Endothelial cell of umbilical vein (primary cell): ENCODE measurements around the gene HOXC11. TPM values are rescaled to one million over a fixed set of nuclear protein-coding genes. Genes with fewer than 3 reads are reported as not detected.

Experiments used
- BruUV-seq: library from RNA; stranded (reverse); fragments of 400-500 nt; replicated peaks from 2 replicates; lab custom pipeline; 2021; lab: Mats Ljungman, UMichigan
- CTCF ChIA-PET: fragments of 300-600, 350-600 bp; sonication (Branson Sonifier 250); formaldehyde crosslinking; loops from one replicate; lab custom pipeline; 2021; ENCODE audit warnings: antibody characterized with exemption, inconsistent platforms; lab: Charles Lee
- POLR2A ChIA-PET: fragments of 300-600, 350-600 bp; sonication (Branson Sonifier 250); formaldehyde crosslinking; loops from one replicate; lab custom pipeline; 2021; ENCODE audit warnings: antibody characterized with exemption, inconsistent platforms; lab: Charles Lee
- DNase-seq: peaks from one replicate; pipeline ENCODE4 v3.0.0-alpha.2; 2011; ENCODE audit warnings: low read depth, low spot score
- FAIRE-seq: peaks from 2 replicates; lab custom pipeline; 2011; peaks lifted over from hg19 to GRCh38; lab: Jason Lieb, UNC
- H2AFZ ChIP-seq: 2 replicates; pipeline ENCODE4 v1.6.0; 2012; ENCODE audit warnings: low read depth, low read length, control low read depth, inconsistent platforms
- H3K27ac ChIP-seq: 2 replicates; pipeline ENCODE4 v1.5.1; 2011; ENCODE audit warnings: low read depth, mild to moderate bottlenecking, control low read depth, low read length, moderate library complexity; ENCODE audit not compliant: insufficient read depth
- H3K27me3 ChIP-seq, 2 experiments: 2 replicates each; pipeline versions ENCODE4 v1.6.0 to v1.6.1; 2011; ENCODE audit warnings: low read length in 2 of 2, mixed read lengths in 1 of 2; ENCODE audit not compliant: control insufficient read depth in 2 of 2, insufficient read depth in 2 of 2
- H3K36me3 ChIP-seq, 2 experiments: 2 replicates in 1 of 2; 3 replicates in 1 of 2; pipeline ENCODE4 v1.5.1; 2011; ENCODE audit warnings: low read length in 2 of 2, mild to moderate bottlenecking in 1 of 2, moderate library complexity in 1 of 2; ENCODE audit not compliant: control insufficient read depth in 2 of 2, insufficient read depth in 2 of 2; ENCODE audit errors: extremely low read depth in 1 of 2
- H3K4me1 ChIP-seq: 3 replicates; pipeline ENCODE4 v1.5.1; 2011; ENCODE audit warnings: mild to moderate bottlenecking, low read length; ENCODE audit not compliant: control insufficient read depth, insufficient read depth; ENCODE audit errors: extremely low read depth
- H3K4me2 ChIP-seq: 2 replicates; pipeline ENCODE4 v1.6.1; 2011; ENCODE audit warnings: low read length, control low read depth, mixed read lengths; ENCODE audit not compliant: insufficient read depth
- H3K4me3 ChIP-seq, 3 experiments: fragments of 200-600 bp in 1 of 3; sonication (generic), shearing (Covaris generic) in 1 of 3; replicated peaks in 1 of 3; 2 replicates each; pipeline ENCODE4 v1.5.1; 2011 to 2016; ENCODE audit warnings: control low read depth in 3 of 3, low read length in 3 of 3, mild to moderate bottlenecking in 2 of 3, inconsistent platforms in 1 of 3, low read depth in 1 of 3, moderate library complexity in 1 of 3; ENCODE audit not compliant: insufficient read depth in 1 of 3
- H3K79me2 ChIP-seq: 2 replicates; pipeline ENCODE4 v1.6.0; 2012; ENCODE audit warnings: low read length, inconsistent platforms; ENCODE audit not compliant: control insufficient read depth, insufficient read depth
- H3K9ac ChIP-seq: replicated peaks from 2 replicates; pipeline ENCODE3; 2011; ENCODE audit warnings: low read length, control low read depth; ENCODE audit not compliant: insufficient read depth; ENCODE audit errors: extremely low read depth
- H3K9me1 ChIP-seq: replicated peaks from 3 replicates; pipeline ENCODE4 v1.6.0; 2011; ENCODE audit warnings: mild to moderate bottlenecking, low read length; ENCODE audit not compliant: control insufficient read depth, insufficient read depth; ENCODE audit errors: extremely low read depth
- H3K9me3 ChIP-seq: replicated peaks from 2 replicates; pipeline ENCODE4 v1.5.1; 2012; ENCODE audit warnings: low read length, inconsistent platforms; ENCODE audit not compliant: control insufficient read depth, insufficient read depth
- H4K20me1 ChIP-seq: replicated peaks from 2 replicates; pipeline ENCODE3; 2011; ENCODE audit warnings: mild to moderate bottlenecking, low read length; ENCODE audit not compliant: control insufficient read depth, insufficient read depth; ENCODE audit errors: extremely low read depth
- CTCF ChIP-seq, 2 donors: IDR thresholded peaks; 1 replicate in 1 of 2; 2 replicates in 1 of 2; pipeline ENCODE4 v1.5.1; 2011; ENCODE audit warnings: low read length in 2 of 2, mild to moderate bottlenecking in 2 of 2, moderate library complexity in 2 of 2, control low read depth in 1 of 2, inconsistent platforms in 1 of 2, low read depth in 1 of 2; ENCODE audit not compliant: insufficient read depth in 1 of 2; ENCODE audit errors: extremely low read depth in 1 of 2
- EZH2 ChIP-seq: IDR thresholded peaks from 2 replicates; pipeline ENCODE4 v1.6.1; 2012; ENCODE audit warnings: borderline replicate concordance, low read depth, mild to moderate bottlenecking, moderate library complexity, low read length, inconsistent platforms; ENCODE audit not compliant: severe bottlenecking
- FOS ChIP-seq: IDR thresholded peaks from 2 replicates; pipeline ENCODE4 v1.6.1; 2011; ENCODE audit warnings: mild to moderate bottlenecking, low read length, moderate library complexity, borderline replicate concordance; ENCODE audit not compliant: insufficient read depth
- GATA2 ChIP-seq: IDR thresholded peaks from 2 replicates; pipeline ENCODE4 v1.7.0; 2011; ENCODE audit warnings: low read depth, mild to moderate bottlenecking, moderate library complexity, mixed read lengths, low read length; ENCODE audit not compliant: insufficient read length, insufficient read depth
- JUN ChIP-seq: IDR thresholded peaks from 2 replicates; pipeline ENCODE4 v1.6.1; 2011; ENCODE audit warnings: borderline replicate concordance, low read depth; ENCODE audit not compliant: insufficient read length, insufficient read depth
- MAX ChIP-seq: IDR thresholded peaks from 2 replicates; pipeline ENCODE4 v1.6.1; 2011; ENCODE audit not compliant: insufficient read depth, insufficient read length
- MYC ChIP-seq: IDR thresholded peaks from one replicate; pipeline ENCODE4 v1.6.1; 2011; ENCODE audit warnings: mild to moderate bottlenecking, low read depth, low read length
- POLR2A ChIP-seq: IDR thresholded peaks from 2 replicates; pipeline ENCODE4 v1.6.1; 2012; ENCODE audit warnings: low read depth, mild to moderate bottlenecking, control low read depth, low read length
- POLR2AphosphoS5 ChIP-seq: IDR thresholded peaks from 2 replicates; pipeline ENCODE4 v1.6.1; 2012; ENCODE audit warnings: low read depth, mild to moderate bottlenecking, control low read depth, low read length, moderate library complexity; ENCODE audit not compliant: insufficient read depth
- dilution Hi-C: fragments of 300-500 bp; cut with MboI; formaldehyde crosslinking; loops from one replicate; pipeline ENCODE4 v1.15.0; 2019; ENCODE audit warnings: low sequenced_read_pairs; ENCODE audit not compliant: extremely low pct_ligation_motif_present
- intact Hi-C: fragments of 100-400 bp; cut with micrococcal nuclease; formaldehyde crosslinking; loops from one replicate; pipeline ENCODE4 v1.10.0; 2022
- polyA plus RNA-seq, 4 experiments: library from polyadenylated mRNA; depleted of rRNA in 3 of 4; stranded (reverse) in 3 of 4; unstranded in 1 of 4; fragments of >200 nt; gene quantifications; 2 replicates each; pipeline versions ENCODE4 v1.2.1 to v1.2.3, GENCODE V29; 2011 to 2012; ENCODE audit warnings: missing spikeins in 1 of 4
- total RNA-seq: library from RNA; stranded (reverse); gene quantifications from 2 replicates; pipeline ENCODE4 v1.2.3, GENCODE V29; 2021

Gene HOXC11
- total and polyA plus RNA-seq, 2 donors (not counting 3 experiments of a cell fraction or from before 2014, with no cell fraction given), result not detected

- Histone ChIP-seq H3K27ac (no peak overlapping the region), H3K79me2 (no peaks in the 10 kb centered on the region), H3K4me1 (no peaks in the 10 kb centered on the region), H3K9ac (no peak overlapping the region), H2AFZ (no peak overlapping the region), H4K20me1 (no peaks in the 10 kb centered on the region), H3K4me2 (no peak overlapping the region), H3K36me3 (no peaks in the 10 kb centered on the region), H3K27me3 (peaks cover 92 to 98% of the 10 kb centered on the region in 2 experiments), H3K4me3 (no peak overlapping the region), H3K9me1 (no peaks in the 10 kb centered on the region), H3K9me3 (no peaks in the 10 kb centered on the region)
- POLR2A ChIA-PET, result no interaction called here
- BruUV-seq, result no TSS peak
- no peak for FAIRE-seq
- CTCF ChIA-PET, result interaction anchor here (1.2 to 4.3 kb wide), 3 partner anchors 9 to 39 kb away, joined by 3 to 24 read pairs (median 9); partner anchors contain the start of gene HOXC10
- no peak for TF ChIP-seq POLR2A
- no peak for TF ChIP-seq EZH2
- no peak for TF ChIP-seq MYC
- no peak for TF ChIP-seq JUN
- TF ChIP-seq POLR2AphosphoS5, result no peak
- no peak for TF ChIP-seq FOS
- TF ChIP-seq GATA2, result no peak
- no peak for TF ChIP-seq CTCF (IDR thresholded peaks at IDR 0.05; ENCODE audit: extremely low read depth in 1 of 2, insufficient read depth in 1 of 2, low read depth in 1 of 2, low read length in 2 of 2)
- TF ChIP-seq MAX, result no peak
- intact Hi-C loops, result no loop called here
- dilution Hi-C loops, result no loop called here
- no peak for DNase-seq
Measured at GRCh38 chr12:53993162-53994008, 20.5 kb downstream of the HOXC11 start.
